ENCODE measurements around the gene AASDH.
"Not testable (repeated sequence)": the region's sequence is repeated elsewhere in the genome, so short reads cannot be mapped to it uniquely, and the experiment has no call there.

AASDH gene

GRCh38 chr4:56389558-56389957, 2.3 kb upstream of the AASDH start:
- no peak for DNase-seq (ENCODE audit: low read depth)

DNA sequence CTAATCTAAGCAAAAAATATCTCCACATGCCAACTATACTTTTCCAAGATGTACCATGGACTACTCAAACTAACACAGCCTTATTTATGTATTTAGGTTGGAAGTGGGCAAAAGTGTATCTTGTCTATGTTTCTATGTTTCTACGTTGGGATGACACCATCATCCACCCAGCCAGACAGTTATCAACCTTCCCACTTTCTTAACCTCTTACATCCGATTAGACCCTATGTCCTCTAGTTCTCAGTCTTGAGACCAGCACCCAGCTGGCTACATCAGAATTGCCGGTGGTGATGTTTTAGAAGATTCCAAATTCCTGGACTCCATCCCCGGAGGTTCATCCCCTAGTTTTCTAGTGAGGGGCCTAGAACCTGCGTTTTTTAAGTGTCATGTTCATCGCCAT, 1.0 kb upstream of the AASDH start:
- no peak for DNase-seq (ENCODE audit: low read depth)

- no peak for DNase-seq (ENCODE audit: low read depth)
These were observed 1.2 kb downstream of the AASDH start for GRCh38 chr4:56386091-56386490.

GRCh38 chr4:56375458-56375857, 11.8 kb downstream of the AASDH start:
- DNase-seq (ENCODE audit: low read depth), result no peak

- DNase-seq (ENCODE audit: low read depth), result no peak
These were observed 12.3 kb downstream of the AASDH start for GRCh38 chr4:56374956-56375355.

DNA sequence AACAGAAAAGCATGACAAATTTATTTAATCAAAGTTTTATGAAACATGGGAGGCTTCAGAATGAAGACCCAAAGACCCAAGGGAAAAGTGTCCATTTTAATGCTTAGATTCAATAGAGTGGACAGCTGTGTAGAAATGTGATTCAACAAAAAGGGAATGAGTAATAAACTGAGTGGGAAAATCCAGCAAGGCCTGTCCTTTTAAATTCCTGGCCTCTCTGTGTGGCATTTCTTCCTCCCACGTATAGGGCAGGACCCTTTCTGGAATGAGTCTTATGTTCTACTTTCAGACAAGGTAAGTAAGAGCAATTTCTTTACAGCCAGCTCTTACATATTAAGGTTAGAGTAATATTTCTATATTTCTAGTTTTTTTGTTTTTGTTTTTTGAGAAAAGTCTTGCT, 14.5 kb downstream of the AASDH start:
- no peak for DNase-seq (ENCODE audit: low read depth)

DNA sequence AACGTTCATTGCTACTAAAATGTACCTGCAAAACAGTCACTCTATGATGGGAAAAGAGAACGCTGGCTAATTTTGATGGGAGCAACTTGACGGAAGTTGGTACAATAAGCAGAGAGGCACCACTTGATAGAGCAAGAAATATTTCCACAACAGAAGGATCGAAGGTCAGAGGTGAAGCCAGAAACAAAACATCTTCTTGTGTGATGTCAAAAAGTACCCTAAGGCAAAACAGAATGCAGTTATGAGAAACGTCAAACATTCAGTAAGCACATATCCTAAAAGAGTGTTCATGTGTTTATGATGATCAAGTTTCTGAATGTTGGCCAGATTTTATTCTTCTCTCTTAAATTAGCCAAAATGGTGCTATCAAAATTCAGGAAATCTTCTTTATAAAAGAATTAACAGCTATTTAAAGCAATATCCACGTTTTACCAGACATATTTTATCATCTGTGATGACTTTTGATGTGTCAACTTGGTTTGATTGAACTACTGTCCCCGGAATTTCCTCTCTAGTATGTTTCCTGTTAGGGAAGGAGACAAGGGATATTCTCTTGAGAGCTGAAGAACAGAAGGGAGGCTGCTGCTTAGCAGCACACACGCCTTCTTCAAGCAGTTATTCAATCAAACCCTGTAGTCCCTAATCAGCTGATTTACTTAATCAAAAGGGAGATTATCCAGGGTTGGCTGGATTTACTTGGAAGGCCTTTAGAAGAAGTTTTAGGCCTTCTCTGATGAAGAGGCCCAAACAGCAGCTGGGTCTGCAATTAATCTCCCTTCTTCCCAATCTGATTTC, 15.7 kb downstream of the AASDH start:
- DNase-seq (ENCODE audit: low read depth), result no peak

GRCh38 chr4:56370377-56370776, 16.9 kb downstream of the AASDH start:
- DNase-seq (ENCODE audit: low read depth), result no peak

- DNase-seq (ENCODE audit: low read depth), result not testable (repeated sequence)
These were observed 24.3 kb downstream of the AASDH start for GRCh38 chr4:56362981-56363380.

DNA sequence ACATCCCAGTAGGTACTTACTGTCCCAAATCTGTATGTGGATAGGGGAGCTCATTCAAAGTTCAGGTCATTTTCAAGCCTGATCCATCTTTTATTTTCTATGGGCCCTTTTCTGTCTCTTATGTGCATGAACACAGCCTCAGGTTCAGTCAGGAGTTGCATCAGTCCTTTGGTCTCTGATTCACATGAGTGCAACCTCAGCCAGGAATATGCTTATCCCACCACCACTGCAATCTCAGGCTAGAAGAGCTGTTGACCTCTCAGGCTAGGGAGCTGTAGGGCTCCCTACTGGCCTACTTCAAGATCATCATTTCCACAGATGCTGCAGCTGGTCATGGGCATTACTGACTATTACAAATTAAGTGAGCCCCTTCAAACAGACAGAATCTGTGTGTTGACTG, 27.2 kb downstream of the AASDH start:
- DNase-seq (ENCODE audit: low read depth), result no peak

DNA sequence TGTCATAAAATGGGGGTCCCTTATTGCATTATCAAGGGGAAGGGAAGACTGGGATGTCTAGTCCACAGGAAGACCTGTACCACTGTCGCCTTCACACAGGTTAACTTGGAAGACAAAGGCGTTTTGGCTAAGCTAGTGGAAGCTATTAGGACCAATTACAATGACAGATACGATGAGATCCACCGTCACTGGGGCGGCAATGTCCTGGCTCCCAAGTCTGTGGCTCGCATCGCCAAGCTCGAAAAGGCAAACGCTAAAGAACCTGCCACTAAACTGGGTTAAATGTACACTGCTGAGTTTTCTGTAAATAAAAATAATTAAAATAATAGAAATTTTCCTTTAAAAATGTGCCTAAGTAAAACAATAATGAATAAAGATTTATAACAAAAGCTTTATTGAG, 30.6 kb downstream of the AASDH start:
- DNase-seq (ENCODE audit: low read depth), result no peak

DNA sequence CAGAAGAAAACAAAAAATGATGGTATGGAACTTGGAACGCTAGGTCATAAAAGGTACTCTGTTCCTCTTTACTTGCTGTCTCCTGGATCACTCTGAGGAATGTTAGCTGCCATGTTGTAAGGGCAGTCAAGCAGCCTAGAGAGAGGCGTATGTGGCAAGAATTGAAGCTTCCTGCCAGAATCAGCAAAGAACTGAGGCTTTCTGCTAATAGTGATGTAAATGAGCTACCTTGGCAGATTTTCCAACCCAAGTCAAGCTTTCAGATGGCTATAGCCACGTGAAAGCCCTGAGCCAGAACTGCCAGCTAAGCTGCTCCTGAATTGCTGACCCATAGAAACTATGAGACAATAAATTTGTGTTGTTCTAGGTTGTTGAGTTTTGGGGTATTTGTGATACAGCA, 38.7 kb downstream of the AASDH start:
- DNase-seq (ENCODE audit: low read depth), result no peak

- no peak for DNase-seq (ENCODE audit: low read depth)
These were observed 41.8 kb downstream of the AASDH start for GRCh38 chr4:56345458-56345857.

GRCh38 chr4:56342746-56343145, 44.5 kb downstream of the AASDH start:
- DNase-seq (ENCODE audit: low read depth), result no peak

- DNase-seq (ENCODE audit: low read depth), result no peak
These were observed 56.6 kb downstream of the AASDH start for GRCh38 chr4:56330691-56331090.

- DNase-seq (ENCODE audit: low read depth), result no peak
These were observed 60.9 kb downstream of the AASDH start for GRCh38 chr4:56326363-56326762.

GRCh38 chr4:56324011-56324610, 63.2 kb downstream of the AASDH start:
- no peak for DNase-seq (ENCODE audit: low read depth)

DNA sequence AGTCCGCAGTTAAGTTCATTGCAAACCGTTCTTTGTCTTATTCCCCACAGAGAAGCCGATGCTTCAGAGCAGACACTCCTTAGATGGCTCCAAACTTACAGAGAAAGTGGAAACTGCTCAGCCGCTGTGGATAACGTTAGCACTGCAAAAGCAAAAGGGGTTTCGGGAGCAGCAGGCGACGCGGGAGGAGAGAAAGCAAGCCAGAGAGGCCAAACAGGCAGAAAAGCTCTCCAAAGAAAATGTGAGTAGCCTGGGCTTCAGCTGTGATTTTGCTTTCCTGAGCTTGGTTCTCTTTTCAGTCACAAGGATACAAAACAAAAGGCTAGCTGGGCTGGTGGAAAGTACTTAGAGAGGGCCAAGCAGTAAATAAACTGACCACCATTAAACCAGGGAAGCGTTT, 64.0 kb downstream of the AASDH start:
- DNase-seq (ENCODE audit: low read depth), result no peak

DNA sequence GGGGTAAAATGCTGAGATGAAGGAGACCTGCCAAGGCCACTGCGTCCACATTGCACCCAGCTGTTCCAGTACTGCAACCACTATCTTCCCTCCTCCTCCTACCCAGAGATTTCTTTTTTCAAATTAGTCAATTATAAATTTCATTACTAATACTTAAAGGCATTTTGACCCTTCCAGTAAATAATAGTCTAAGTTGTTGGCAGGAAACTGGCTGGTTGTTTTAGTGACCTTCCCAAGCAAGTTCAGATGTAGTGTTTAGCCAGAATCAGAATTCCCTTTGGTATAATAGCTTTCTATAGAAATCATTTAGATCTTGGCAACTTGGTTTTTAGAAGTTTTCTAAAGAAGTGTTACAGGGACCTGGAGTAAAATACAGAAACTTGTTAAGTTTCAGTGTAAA, 66.0 kb downstream of the AASDH start:
- no peak for DNase-seq (ENCODE audit: low read depth)

DNA sequence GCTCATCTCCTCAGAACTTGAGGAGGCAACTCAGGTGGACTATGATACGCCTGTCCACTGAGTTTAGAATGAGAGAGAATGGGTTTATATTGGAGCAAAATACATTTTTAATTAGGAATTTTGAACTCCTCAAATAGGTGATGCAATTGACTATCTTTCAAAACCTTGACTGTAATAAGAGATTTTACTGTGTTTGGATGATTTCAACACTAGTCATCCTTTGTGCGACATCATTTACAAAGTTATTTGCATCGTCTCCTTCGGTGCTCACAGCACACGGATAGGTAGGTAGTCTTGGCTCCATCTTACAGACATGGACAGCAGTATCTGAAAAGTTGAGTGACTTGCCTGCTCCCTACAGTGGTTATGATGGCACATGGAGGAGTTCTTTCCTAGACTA, 67.0 kb downstream of the AASDH start:
- no peak for DNase-seq (ENCODE audit: low read depth)

DNA sequence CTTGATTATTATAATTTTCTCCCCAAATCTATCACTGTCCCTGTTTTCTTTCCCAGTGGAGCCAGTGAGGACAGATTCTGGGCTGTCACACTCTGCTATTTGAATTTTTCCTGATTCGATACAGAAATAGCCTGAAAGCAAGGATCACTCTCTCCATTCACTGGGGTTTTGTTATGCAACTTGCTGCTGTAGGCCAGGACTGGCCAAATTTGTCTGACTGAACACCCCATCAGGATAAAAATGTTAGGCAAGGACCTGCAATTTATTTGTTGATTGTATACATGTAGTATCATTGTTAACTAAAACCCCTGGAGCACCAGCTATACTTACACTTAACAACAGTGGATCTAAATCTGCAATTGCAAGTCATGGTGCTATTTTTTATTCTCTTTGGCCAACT, 68.7 kb downstream of the AASDH start:
- no peak for DNase-seq (ENCODE audit: low read depth)

GRCh38 chr4:56317749-56318148, 69.5 kb downstream of the AASDH start:
- DNase-seq (ENCODE audit: low read depth), result no peak

GRCh38 chr4:56316011-56316650, 71.2 kb downstream of the AASDH start:
- DNase-seq (ENCODE audit: low read depth), result no peak

GRCh38 chr4:56315543-56315942, 71.7 kb downstream of the AASDH start:
- DNase-seq (ENCODE audit: low read depth), result no peak

Data from T-helper 22 cell (primary cell).